SK-N-SH treated with all-trans-retinoic acid at 6 μM for 48 hours (cell line): ENCODE results near the gene CREB3.
A peak's percentile ranks its signal among the peaks of the same experiment; 100 is the strongest.

Experiments
- ATAC-seq: fragments of 200-7000 bp; cut with Tn5 transposase; 3 replicates; pipeline ENCODE4 v1.9.1; 2020; ENCODE audit warnings: mild to moderate bottlenecking, moderate library complexity
- ARNTL ChIP-seq: fragments of 450-650 bp; formaldehyde crosslinking; IDR thresholded peaks from 2 replicates; pipeline ENCODE4 v1.5.0; 2020; ENCODE audit warnings: low read depth, mild to moderate bottlenecking, moderate library complexity, borderline replicate concordance
- BACH2 ChIP-seq: fragments of 250-450 bp; sonication (Bioruptor Pico); IDR thresholded peaks from 2 replicates; pipeline ENCODE4 v1.9.0; 2021; ENCODE audit warnings: mild to moderate bottlenecking, borderline replicate concordance
- CSDC2 ChIP-seq: fragments of 250-450 bp; sonication (Bioruptor Pico); IDR thresholded peaks from 2 replicates; pipeline ENCODE4 v1.5.0; 2020; ENCODE audit warnings: mild to moderate bottlenecking, moderate library complexity
- ESRRG ChIP-seq: fragments of 250-450 bp; sonication (Bioruptor Pico); IDR thresholded peaks from 2 replicates; pipeline ENCODE4 v1.6.1; 2021; ENCODE audit warnings: mild to moderate bottlenecking
- GLIS3 ChIP-seq: fragments of 250-450 bp; sonication (Bioruptor Pico); IDR thresholded peaks from 2 replicates; pipeline ENCODE4 v1.5.0; 2020; ENCODE audit warnings: mild to moderate bottlenecking, moderate library complexity
- OSR1 ChIP-seq: fragments of 250-450 bp; sonication (Bioruptor Pico); IDR thresholded peaks from 2 replicates; pipeline ENCODE4 v1.8.0; 2022; ENCODE audit warnings: moderate library complexity, mild to moderate bottlenecking, inconsistent platforms
- PPARA ChIP-seq: fragments of 250-450 bp; sonication (Bioruptor Pico); IDR thresholded peaks from 2 replicates; pipeline ENCODE4 v1.5.0; 2020; ENCODE audit warnings: mild to moderate bottlenecking, borderline replicate concordance
- RARB ChIP-seq: fragments of 250-450 bp; sonication (Bioruptor Pico); IDR thresholded peaks from 2 replicates; pipeline ENCODE4 v1.8.0; 2021; ENCODE audit warnings: mild to moderate bottlenecking, moderate library complexity
- SNAI2 ChIP-seq: fragments of 250-450 bp; sonication (Bioruptor Pico); IDR thresholded peaks from 2 replicates; pipeline ENCODE4 v1.5.0; 2020; ENCODE audit warnings: mild to moderate bottlenecking, moderate library complexity
- TOX ChIP-seq: fragments of 250-450 bp; sonication (Bioruptor Pico); IDR thresholded peaks from 2 replicates; pipeline ENCODE4 v1.8.0; 2021; ENCODE audit warnings: mild to moderate bottlenecking, moderate library complexity, borderline replicate concordance
- ZFP3 ChIP-seq: fragments of 250-450 bp; sonication (Bioruptor Pico); IDR thresholded peaks from 2 replicates; pipeline ENCODE4 v1.5.0; 2020; ENCODE audit warnings: mild to moderate bottlenecking, moderate library complexity
- ZFP30 ChIP-seq: fragments of 450-650 bp; formaldehyde crosslinking; IDR thresholded peaks from 2 replicates; pipeline ENCODE4 v1.5.0; 2022; ENCODE audit warnings: mild to moderate bottlenecking, moderate library complexity
- ZNF565 ChIP-seq: fragments of 450-650 bp; formaldehyde crosslinking; conservative IDR thresholded peaks from 2 replicates; pipeline ENCODE4 v1.5.0; 2020; ENCODE audit warnings: low read depth, mild to moderate bottlenecking, moderate library complexity
- ZNF70 ChIP-seq: fragments of 450-650 bp; formaldehyde crosslinking; IDR thresholded peaks from 2 replicates; pipeline ENCODE4 v1.5.0; 2020; ENCODE audit warnings: mild to moderate bottlenecking, moderate library complexity
- TF ChIP-seq, protein P1 (sequence below): fragments of 250-450 bp; sonication (Bioruptor Pico); IDR thresholded peaks from 2 replicates; pipeline ENCODE4 v1.5.1; 2021; ENCODE audit warnings: mild to moderate bottlenecking, moderate library complexity
- TF ChIP-seq, protein P2 (sequence below): fragments of 250-450 bp; sonication (Bioruptor Pico); IDR thresholded peaks from 2 replicates; pipeline ENCODE4 v1.5.0; 2020; ENCODE audit warnings: mild to moderate bottlenecking, moderate library complexity
- TF ChIP-seq, protein P3 (sequence below): fragments of 250-450 bp; sonication (Bioruptor Pico); IDR thresholded peaks from 2 replicates; pipeline ENCODE4 v1.8.0; 2021; ENCODE audit warnings: low read depth, mild to moderate bottlenecking, moderate library complexity, borderline replicate concordance

The CREB3 gene, protein sequence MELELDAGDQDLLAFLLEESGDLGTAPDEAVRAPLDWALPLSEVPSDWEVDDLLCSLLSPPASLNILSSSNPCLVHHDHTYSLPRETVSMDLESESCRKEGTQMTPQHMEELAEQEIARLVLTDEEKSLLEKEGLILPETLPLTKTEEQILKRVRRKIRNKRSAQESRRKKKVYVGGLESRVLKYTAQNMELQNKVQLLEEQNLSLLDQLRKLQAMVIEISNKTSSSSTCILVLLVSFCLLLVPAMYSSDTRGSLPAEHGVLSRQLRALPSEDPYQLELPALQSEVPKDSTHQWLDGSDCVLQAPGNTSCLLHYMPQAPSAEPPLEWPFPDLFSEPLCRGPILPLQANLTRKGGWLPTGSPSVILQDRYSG

DNA sequence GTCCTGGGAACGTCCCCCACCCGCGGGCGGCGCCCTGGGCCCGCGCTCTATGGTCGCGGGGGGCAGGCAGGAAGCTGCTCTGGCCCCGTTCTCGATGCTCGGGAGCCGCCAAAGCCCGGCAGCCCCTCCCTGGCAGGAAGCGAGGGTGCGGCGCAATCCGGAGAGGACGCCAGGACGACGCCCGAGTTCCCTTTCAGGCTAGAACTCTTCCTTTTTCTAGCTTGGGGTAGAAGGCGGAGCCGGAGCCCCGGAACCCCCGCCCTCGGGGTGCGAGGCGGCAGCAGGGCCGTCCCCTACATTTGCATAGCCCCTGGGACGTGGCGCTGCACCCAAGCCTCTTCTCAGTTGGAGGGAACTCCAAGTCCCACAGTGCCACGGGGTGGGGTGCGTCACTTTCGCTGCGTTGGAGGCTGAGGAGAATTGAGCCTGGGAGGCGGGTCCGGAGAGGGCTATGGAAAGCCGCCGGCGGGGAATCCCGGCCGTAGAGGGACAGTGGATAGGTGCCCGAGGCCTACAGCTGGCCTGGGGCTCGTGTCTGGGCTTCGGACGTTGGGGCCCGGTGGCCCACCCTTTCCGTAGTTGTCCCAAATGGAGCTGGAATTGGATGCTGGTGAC, at the start of gene CREB3, which contains the start of gene TLN1:
Gene CREB3, plus strand, starts transcription at position 482 of the 615 bp plus-strand sequence. Its CDS starts 107 bp downstream, at position 589.
Gene TLN1, minus strand, starts transcription at position 11 of the 615 bp plus-strand sequence. CDS start 6,501 bp downstream, outside the sequence.
- TF ChIP-seq, protein P1, sequence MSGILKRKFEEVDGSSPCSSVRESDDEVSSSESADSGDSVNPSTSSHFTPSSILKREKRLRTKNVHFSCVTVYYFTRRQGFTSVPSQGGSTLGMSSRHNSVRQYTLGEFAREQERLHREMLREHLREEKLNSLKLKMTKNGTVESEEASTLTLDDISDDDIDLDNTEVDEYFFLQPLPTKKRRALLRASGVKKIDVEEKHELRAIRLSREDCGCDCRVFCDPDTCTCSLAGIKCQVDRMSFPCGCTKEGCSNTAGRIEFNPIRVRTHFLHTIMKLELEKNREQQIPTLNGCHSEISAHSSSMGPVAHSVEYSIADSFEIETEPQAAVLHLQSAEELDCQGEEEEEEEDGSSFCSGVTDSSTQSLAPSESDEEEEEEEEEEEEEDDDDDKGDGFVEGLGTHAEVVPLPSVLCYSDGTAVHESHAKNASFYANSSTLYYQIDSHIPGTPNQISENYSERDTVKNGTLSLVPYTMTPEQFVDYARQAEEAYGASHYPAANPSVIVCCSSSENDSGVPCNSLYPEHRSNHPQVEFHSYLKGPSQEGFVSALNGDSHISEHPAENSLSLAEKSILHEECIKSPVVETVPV (CRISPR knock-in tag) = no peak
- TF ChIP-seq RARB (CRISPR knock-in tag) (no peak), ARNTL (CRISPR knock-in tag) (no peak), ZFP3 (no peak)
- TF ChIP-seq, all 23 proteins: peak for 0
- ATAC-seq = peak; percentile 89

DNA sequence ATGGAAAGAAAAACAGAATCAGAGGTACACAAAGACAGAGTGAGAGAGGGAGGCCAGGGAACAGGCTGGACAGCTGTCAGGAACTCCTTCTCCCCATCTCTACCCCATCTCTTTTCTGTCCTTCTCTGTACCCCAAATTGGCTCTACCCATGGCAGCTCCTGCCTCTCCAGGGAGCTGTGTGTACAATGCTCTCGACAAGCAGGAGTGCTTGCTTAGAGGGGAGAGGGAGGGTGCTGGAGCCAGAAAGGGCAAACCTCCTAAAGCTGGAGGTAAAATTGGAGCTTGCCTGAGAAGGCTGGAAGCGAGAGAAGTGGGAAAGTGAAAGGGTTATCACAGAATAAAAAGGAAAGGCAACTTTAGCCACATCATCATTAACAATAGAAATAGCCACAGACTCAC, 49.1 kb upstream of the CREB3 start:
- TF ChIP-seq ZNF565 (CRISPR knock-in tag) = no peak
- no peak for TF ChIP-seq ZFP30
- TF ChIP-seq RARB (CRISPR knock-in tag) = no peak
- TF ChIP-seq ESRRG (CRISPR knock-in tag) = no peak
- TF ChIP-seq CSDC2 (CRISPR knock-in tag) = no peak
- no peak for TF ChIP-seq PPARA
- TF ChIP-seq, protein P1 (CRISPR knock-in tag) = no peak
- TF ChIP-seq GLIS3 (CRISPR knock-in tag) = no peak
- TF ChIP-seq ZNF70 (CRISPR knock-in tag) = no peak
- TF ChIP-seq, protein P2, sequence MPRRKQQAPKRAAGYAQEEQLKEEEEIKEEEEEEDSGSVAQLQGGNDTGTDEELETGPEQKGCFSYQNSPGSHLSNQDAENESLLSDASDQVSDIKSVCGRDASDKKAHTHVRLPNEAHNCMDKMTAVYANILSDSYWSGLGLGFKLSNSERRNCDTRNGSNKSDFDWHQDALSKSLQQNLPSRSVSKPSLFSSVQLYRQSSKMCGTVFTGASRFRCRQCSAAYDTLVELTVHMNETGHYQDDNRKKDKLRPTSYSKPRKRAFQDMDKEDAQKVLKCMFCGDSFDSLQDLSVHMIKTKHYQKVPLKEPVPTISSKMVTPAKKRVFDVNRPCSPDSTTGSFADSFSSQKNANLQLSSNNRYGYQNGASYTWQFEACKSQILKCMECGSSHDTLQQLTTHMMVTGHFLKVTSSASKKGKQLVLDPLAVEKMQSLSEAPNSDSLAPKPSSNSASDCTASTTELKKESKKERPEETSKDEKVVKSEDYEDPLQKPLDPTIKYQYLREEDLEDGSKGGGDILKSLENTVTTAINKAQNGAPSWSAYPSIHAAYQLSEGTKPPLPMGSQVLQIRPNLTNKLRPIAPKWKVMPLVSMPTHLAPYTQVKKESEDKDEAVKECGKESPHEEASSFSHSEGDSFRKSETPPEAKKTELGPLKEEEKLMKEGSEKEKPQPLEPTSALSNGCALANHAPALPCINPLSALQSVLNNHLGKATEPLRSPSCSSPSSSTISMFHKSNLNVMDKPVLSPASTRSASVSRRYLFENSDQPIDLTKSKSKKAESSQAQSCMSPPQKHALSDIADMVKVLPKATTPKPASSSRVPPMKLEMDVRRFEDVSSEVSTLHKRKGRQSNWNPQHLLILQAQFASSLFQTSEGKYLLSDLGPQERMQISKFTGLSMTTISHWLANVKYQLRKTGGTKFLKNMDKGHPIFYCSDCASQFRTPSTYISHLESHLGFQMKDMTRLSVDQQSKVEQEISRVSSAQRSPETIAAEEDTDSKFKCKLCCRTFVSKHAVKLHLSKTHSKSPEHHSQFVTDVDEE (CRISPR knock-in tag) = no peak
- TF ChIP-seq TOX (CRISPR knock-in tag) = no peak
- no peak for TF ChIP-seq BACH2 (CRISPR knock-in tag)
- no peak for TF ChIP-seq SNAI2 (CRISPR knock-in tag)
- no peak for ATAC-seq

DNA sequence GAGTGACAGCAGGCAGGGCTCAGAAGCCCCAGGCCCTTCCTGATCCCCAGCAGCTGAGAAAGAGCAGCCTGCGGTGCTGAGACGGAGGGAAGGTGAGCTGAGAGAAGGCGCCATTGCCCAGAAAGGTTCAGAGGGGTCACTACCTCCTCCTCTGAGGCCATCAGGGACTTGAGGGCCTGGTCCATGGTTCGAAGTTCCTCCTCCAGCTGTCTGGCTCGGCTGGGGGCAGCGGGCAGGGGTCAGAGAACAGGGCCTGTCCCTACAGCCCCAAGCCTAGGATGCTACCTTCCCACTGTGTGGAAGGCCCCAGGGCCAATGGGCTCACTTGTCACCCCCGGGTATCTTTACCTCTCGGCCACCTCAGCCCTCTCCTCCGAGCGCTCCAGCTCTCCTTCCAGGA, 47.5 kb upstream of the CREB3 start:
- TF ChIP-seq GLIS3 (CRISPR knock-in tag) (no peak), BACH2 (CRISPR knock-in tag) (no peak), RARB (CRISPR knock-in tag) (no peak), CSDC2 (CRISPR knock-in tag) (no peak), OSR1 (no peak)
- TF ChIP-seq, protein P3, sequence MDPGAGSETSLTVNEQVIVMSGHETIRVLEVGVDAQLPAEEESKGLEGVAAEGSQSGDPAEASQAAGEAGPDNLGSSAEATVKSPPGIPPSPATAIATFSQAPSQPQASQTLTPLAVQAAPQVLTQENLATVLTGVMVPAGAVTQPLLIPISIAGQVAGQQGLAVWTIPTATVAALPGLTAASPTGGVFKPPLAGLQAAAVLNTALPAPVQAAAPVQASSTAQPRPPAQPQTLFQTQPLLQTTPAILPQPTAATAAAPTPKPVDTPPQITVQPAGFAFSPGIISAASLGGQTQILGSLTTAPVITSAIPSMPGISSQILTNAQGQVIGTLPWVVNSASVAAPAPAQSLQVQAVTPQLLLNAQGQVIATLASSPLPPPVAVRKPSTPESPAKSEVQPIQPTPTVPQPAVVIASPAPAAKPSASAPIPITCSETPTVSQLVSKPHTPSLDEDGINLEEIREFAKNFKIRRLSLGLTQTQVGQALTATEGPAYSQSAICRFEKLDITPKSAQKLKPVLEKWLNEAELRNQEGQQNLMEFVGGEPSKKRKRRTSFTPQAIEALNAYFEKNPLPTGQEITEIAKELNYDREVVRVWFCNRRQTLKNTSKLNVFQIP (CRISPR knock-in tag) = no peak
- TF ChIP-seq, protein P2 (CRISPR knock-in tag) = no peak
- ATAC-seq = no peak
